Large intestine (tissue), 3 donors: ENCODE results near the gene WDR37. TPM values are rescaled to one million over a fixed set of nuclear protein-coding genes. Genes with fewer than 3 reads are reported as not detected.

Experiments used
- DNase-seq, 2 donors: peaks; one replicate each; pipeline versions ENCODE4 v3.0.0 to v3.0.0-alpha.2; 2013
- H3K27ac ChIP-seq: one replicate; pipeline ENCODE4 v1.5.1; 2013; ENCODE audit warnings: low read length
- H3K27me3 ChIP-seq: 2 replicates; pipeline ENCODE4 v1.6.1; 2013; ENCODE audit warnings: low read length; ENCODE audit not compliant: control insufficient read depth, insufficient read depth
- H3K36me3 ChIP-seq: 2 replicates; pipeline ENCODE4 v1.6.1; 2013; ENCODE audit warnings: low read length; ENCODE audit not compliant: control insufficient read depth, insufficient read depth
- H3K4me1 ChIP-seq: one replicate; pipeline ENCODE4 v1.6.1; 2013; ENCODE audit warnings: low read length; ENCODE audit not compliant: control insufficient read depth, insufficient read depth
- H3K4me3 ChIP-seq: one replicate; pipeline ENCODE4 v1.5.1; 2013; ENCODE audit warnings: low read length
- H3K9me3 ChIP-seq: one replicate; pipeline ENCODE4 v1.6.1; 2013; ENCODE audit warnings: mild to moderate bottlenecking, low read depth, low read length, moderate library complexity; ENCODE audit not compliant: control insufficient read depth
- WGBS: methylation state at CpG from one replicate; pipeline ENCODE4 v1.1.5; 2013; ENCODE audit warnings: low lambda C conversion rate; ENCODE audit not compliant: insufficient coverage; 5-methylcytosine and 5-hydroxymethylcytosine counted together
- polyA plus RNA-seq: library from polyadenylated mRNA; unstranded; fragments of 120-200 nt; gene quantifications from one replicate; pipeline ENCODE4 v1.2.1, GENCODE V29; 2013

The WDR37 gene
- polyA plus RNA-seq, 1 donor, result 14.2 TPM

- Histone ChIP-seq H3K4me3 (peak overlapping the region; percentile 84), H3K27ac (peak overlapping the region; percentile 90), H3K27me3 (no peaks in the 10 kb centered on the region), H3K4me1 (peaks cover 8% of the 10 kb centered on the region), H3K9me3 (no peaks in the 10 kb centered on the region), H3K36me3 (peaks cover 22% of the 10 kb centered on the region)
- no CpG with 5 or more reads among the region's 34 CpGs for WGBS
- peak in 1 of 2 donors; percentile 8 for DNase-seq
These were observed 6.7 kb upstream of the WDR37 start for GRCh38 chr10:1049425-1049958.

GRCh38 chr10:1050145-1050544 is 6.0 kb upstream of the WDR37 start:
- peak; percentile 26 to 41 for DNase-seq
- H3K9me3 ChIP-seq, result no peaks in the 10 kb centered on the region
- H3K27me3 ChIP-seq, result no peaks in the 10 kb centered on the region
- peaks cover 22% of the 10 kb centered on the region for H3K36me3 ChIP-seq
- peaks cover 13% of the 10 kb centered on the region for H3K4me1 ChIP-seq
- peak overlapping the region; percentile 90 for H3K27ac ChIP-seq
- peak overlapping the region; percentile 84 for H3K4me3 ChIP-seq
- WGBS, result 8% methylated on average over 1 of the region's 5 CpGs

GRCh38 chr10:1050554-1050953 is 5.6 kb upstream of the WDR37 start:
- no peaks in the 10 kb centered on the region for H3K9me3 ChIP-seq
- peak overlapping the region; percentile 90 for H3K27ac ChIP-seq
- H3K4me3 ChIP-seq, result no peak overlapping the region
- peaks cover 13% of the 10 kb centered on the region for H3K4me1 ChIP-seq
- peaks cover 22% of the 10 kb centered on the region for H3K36me3 ChIP-seq
- DNase-seq, result peak; percentile 48 to 67
- WGBS, result 20% methylated on average over 1 of the region's 4 CpGs
- H3K27me3 ChIP-seq, result no peaks in the 10 kb centered on the region

- Histone ChIP-seq H3K36me3 (peaks cover 22% of the 10 kb centered on the region), H3K27me3 (no peaks in the 10 kb centered on the region), H3K4me3 (no peak overlapping the region), H3K9me3 (no peaks in the 10 kb centered on the region), H3K27ac (no peak overlapping the region), H3K4me1 (peaks cover 17% of the 10 kb centered on the region)
- WGBS, result no CpG with 5 or more reads among the region's 6 CpGs
- no peak for DNase-seq
These were observed 1.5 kb upstream of the WDR37 start for GRCh38 chr10:1054684-1055083.

GRCh38 chr10:1057106-1057657 is 997 bp downstream of the WDR37 start:
- Histone ChIP-seq H3K36me3 (peaks cover 15% of the 10 kb centered on the region), H3K4me1 (peaks cover 12% of the 10 kb centered on the region), H3K27me3 (no peaks in the 10 kb centered on the region), H3K27ac (peak overlapping the region; percentile 95), H3K9me3 (no peaks in the 10 kb centered on the region), H3K4me3 (peak overlapping the region; percentile 98)
- WGBS, result no CpG with 5 or more reads among the region's 26 CpGs
- DNase-seq, result peak in 1 of 2 donors; percentile 14

GRCh38 chr10:1058017-1058416 is 1.8 kb downstream of the WDR37 start:
- H3K36me3 ChIP-seq, result peaks cover 9% of the 10 kb centered on the region
- peaks cover 12% of the 10 kb centered on the region for H3K4me1 ChIP-seq
- no peak for DNase-seq
- H3K27ac ChIP-seq, result no peak overlapping the region
- H3K27me3 ChIP-seq, result no peaks in the 10 kb centered on the region
- no peaks in the 10 kb centered on the region for H3K9me3 ChIP-seq
- WGBS, result 70% methylated on average over 2 of the region's 7 CpGs
- no peak overlapping the region for H3K4me3 ChIP-seq

GRCh38 chr10:1059902-1060301 is 3.7 kb downstream of the WDR37 start:
- Histone ChIP-seq H3K27me3 (no peaks in the 10 kb centered on the region), H3K27ac (no peak overlapping the region), H3K4me3 (no peak overlapping the region), H3K9me3 (no peaks in the 10 kb centered on the region), H3K36me3 (peaks cover 7% of the 10 kb centered on the region), H3K4me1 (peaks cover 9% of the 10 kb centered on the region)
- WGBS, result no CpG with 5 or more reads among the region's 8 CpGs
- DNase-seq, result no peak

GRCh38 chr10:1061930-1062774 is 6.0 kb downstream of the WDR37 start:
- Histone ChIP-seq H3K27me3 (no peaks in the 10 kb centered on the region), H3K4me1 (peaks cover 8% of the 10 kb centered on the region), H3K4me3 (no peak overlapping the region), H3K9me3 (no peaks in the 10 kb centered on the region), H3K36me3 (peaks cover 7% of the 10 kb centered on the region), H3K27ac (no peak overlapping the region)
- no peak for DNase-seq
- 100% methylated on average over 3 of the region's 7 CpGs for WGBS

- no peaks in the 10 kb centered on the region for H3K4me1 ChIP-seq
- H3K27ac ChIP-seq, result no peak overlapping the region
- no peak overlapping the region for H3K4me3 ChIP-seq
- WGBS, result 80% methylated on average over 1 of the region's 7 CpGs
- H3K27me3 ChIP-seq, result no peaks in the 10 kb centered on the region
- no peak for DNase-seq
- H3K36me3 ChIP-seq, result peaks cover 7% of the 10 kb centered on the region
- H3K9me3 ChIP-seq, result no peaks in the 10 kb centered on the region
These were observed 7.2 kb downstream of the WDR37 start for GRCh38 chr10:1063232-1063865.

GRCh38 chr10:1064964-1065247 is 8.7 kb downstream of the WDR37 start:
- Histone ChIP-seq H3K4me3 (no peak overlapping the region), H3K36me3 (peaks cover 7% of the 10 kb centered on the region), H3K9me3 (no peaks in the 10 kb centered on the region), H3K27ac (no peak overlapping the region), H3K27me3 (no peaks in the 10 kb centered on the region), H3K4me1 (no peaks in the 10 kb centered on the region)
- 100% methylated on average over 3 of the region's 4 CpGs for WGBS
- no peak for DNase-seq
